Activated B cell treated with CpG ODN at 0.5 μM for 24 hours (primary cell): ENCODE measurements around the gene MB. TPM values are rescaled to one million over a fixed set of nuclear protein-coding genes. Genes with fewer than 3 reads are reported as not detected.

ENCODE experiments used
- ATAC-seq: fragments of 200-7000 bp; cut with Tn5 transposase; one replicate; pipeline ENCODE4 v1.10.0; 2021; ENCODE audit warnings: low read depth, mild to moderate bottlenecking, moderate library complexity
- CTCF ChIA-PET: fragments of 350-600 bp; sonication (Branson Sonifier 250); formaldehyde crosslinking; loops from one replicate; lab custom pipeline; 2021; ENCODE audit warnings: antibody characterized with exemption; lab: Charles Lee
- POLR2A ChIA-PET: fragments of 350-600 bp; sonication (Branson Sonifier 250); formaldehyde crosslinking; loops from one replicate; lab custom pipeline; 2021; ENCODE audit warnings: antibody characterized with exemption; lab: Charles Lee
- DNase-seq: peaks from one replicate; pipeline ENCODE4 v3.0.0; 2022
- H3K27ac Mint-ChIP-seq: one replicate; pipeline ENCODE4 v1.8.0; 2020; ENCODE audit warnings: mixed read lengths
- H3K27me3 Mint-ChIP-seq: one replicate; pipeline ENCODE4 v1.8.0; 2021; ENCODE audit warnings: mixed read lengths
- H3K36me3 Mint-ChIP-seq: one replicate; pipeline ENCODE4 v1.8.0; 2021; ENCODE audit warnings: low read depth, mixed read lengths
- H3K4me1 Mint-ChIP-seq: one replicate; pipeline ENCODE4 v1.8.0; 2021; ENCODE audit warnings: mixed read lengths
- H3K4me3 Mint-ChIP-seq: one replicate; pipeline ENCODE4 v1.8.0; 2020; ENCODE audit warnings: mild to moderate bottlenecking, mixed read lengths
- H3K9me3 Mint-ChIP-seq: one replicate; pipeline ENCODE4 v1.8.0; 2020; ENCODE audit warnings: mixed read lengths
- intact Hi-C: fragments of 100-400 bp; cut with micrococcal nuclease; formaldehyde crosslinking; loops from one replicate; pipeline ENCODE4 v1.15.1; 2024
- total RNA-seq: library from RNA; stranded (reverse); gene quantifications from 2 replicates; pipeline ENCODE4 v1.2.3, GENCODE V29; 2022
- TF ChIP-seq, protein P1 (sequence below): fragments of 200-600 bp; IDR thresholded peaks from one replicate; pipeline ENCODE4 v1.8.0; 2022; ENCODE audit warnings: antibody characterized with exemption, mild to moderate bottlenecking

MB gene
- total RNA-seq, 1 donor from 2014 or later = not detected

DNA sequence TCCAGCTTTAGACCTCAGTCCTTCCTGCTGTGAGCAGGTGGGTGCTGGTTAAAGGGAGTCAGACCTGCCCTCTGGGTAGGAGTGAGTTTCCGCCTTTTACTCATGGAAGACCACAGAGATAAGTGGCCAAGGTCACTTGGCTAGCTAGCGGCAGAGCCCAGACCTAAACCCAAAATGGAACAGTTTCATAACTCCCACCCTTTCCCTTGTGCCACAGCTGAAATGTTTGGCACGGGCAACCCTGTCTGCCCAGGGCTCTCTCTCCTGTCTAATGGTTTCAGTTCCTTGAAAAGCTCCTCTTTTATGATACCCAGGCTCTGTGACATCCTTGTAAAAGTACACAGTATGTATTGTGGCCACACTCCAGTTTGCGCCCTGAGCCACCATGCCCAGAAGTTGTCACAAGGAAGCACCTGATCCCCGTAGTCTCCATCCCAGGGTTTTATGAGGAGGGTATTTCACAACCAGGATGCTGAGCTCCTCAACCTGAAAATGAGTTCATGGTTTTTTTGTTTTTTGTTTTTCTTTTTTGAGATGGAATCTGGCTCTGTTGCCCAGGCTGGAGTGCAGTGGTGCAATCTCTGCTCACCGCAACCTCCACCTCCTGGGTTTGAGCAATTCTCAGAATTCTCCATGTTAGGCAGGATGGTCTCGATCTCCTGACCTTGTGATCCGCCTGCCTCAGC lies 5.1 kb downstream of the MB start:
- ATAC-seq = no peak
- TF ChIP-seq, protein P1, sequence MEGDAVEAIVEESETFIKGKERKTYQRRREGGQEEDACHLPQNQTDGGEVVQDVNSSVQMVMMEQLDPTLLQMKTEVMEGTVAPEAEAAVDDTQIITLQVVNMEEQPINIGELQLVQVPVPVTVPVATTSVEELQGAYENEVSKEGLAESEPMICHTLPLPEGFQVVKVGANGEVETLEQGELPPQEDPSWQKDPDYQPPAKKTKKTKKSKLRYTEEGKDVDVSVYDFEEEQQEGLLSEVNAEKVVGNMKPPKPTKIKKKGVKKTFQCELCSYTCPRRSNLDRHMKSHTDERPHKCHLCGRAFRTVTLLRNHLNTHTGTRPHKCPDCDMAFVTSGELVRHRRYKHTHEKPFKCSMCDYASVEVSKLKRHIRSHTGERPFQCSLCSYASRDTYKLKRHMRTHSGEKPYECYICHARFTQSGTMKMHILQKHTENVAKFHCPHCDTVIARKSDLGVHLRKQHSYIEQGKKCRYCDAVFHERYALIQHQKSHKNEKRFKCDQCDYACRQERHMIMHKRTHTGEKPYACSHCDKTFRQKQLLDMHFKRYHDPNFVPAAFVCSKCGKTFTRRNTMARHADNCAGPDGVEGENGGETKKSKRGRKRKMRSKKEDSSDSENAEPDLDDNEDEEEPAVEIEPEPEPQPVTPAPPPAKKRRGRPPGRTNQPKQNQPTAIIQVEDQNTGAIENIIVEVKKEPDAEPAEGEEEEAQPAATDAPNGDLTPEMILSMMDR = no peak
- H3K27me3 Mint-ChIP-seq = peaks cover 17% of the 10 kb centered on the region

DNA sequence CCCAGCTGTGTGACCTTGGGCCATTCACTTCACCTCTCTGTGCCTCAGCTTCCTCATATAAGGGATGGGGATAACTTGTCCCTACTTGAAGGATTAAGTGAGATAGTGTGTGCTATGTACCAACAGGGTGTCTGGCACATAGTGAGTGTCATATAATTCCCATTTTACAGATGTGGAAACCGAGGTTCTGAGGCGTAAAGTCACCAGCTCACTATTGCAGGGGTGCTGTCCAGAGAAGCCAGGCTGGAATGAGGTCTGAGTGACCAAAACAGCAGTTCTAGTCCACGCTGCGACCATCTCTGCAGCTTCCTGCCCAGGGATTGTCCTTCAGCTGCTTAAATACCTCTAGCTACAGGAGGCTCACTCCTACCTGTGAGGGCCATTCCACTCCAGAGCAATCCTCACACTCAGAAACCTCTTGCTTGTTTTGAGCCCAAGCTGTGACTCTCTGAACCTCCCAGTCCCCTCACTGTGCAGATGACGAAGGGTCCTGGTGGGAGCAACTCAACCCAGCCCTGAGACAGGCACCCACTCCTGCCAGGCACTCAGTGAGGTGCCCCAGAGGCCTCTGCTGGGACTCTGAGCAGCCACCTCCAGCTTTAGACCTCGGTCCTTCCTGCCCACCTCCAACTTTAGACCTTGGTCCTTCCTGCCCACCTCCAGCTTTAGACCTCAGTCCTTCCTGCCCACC lies 5.8 kb downstream of the MB start:
- H3K4me1 Mint-ChIP-seq = peaks cover 15% of the 10 kb centered on the region
- H3K27ac Mint-ChIP-seq = no peak overlapping the region
- no peaks in the 10 kb centered on the region for H3K9me3 Mint-ChIP-seq
- TF ChIP-seq, protein P1 = no peak
- intact Hi-C loops = no loop called here
- ATAC-seq (no peak), DNase-seq (no peak)
- H3K4me3 Mint-ChIP-seq = no peak overlapping the region
- H3K36me3 Mint-ChIP-seq = no peaks in the 10 kb centered on the region
- H3K27me3 Mint-ChIP-seq = peaks cover 19% of the 10 kb centered on the region
- POLR2A ChIA-PET = interaction anchor here (1.5 kb wide), 1 partner anchor 37 kb away, joined by 4 read pairs; the partner anchor contains the start of gene APOL6
- CTCF ChIA-PET = interaction anchor here (0.7 to 1.1 kb wide), 2 partner anchors 11 to 28 kb away, joined by 3 read pairs; no protein-coding TSS in a partner anchor

More for the DNA sequence above, 5.1 kb downstream of the MB start:
- peaks cover 15% of the 10 kb centered on the region for H3K4me1 Mint-ChIP-seq
- no peaks in the 10 kb centered on the region for H3K36me3 Mint-ChIP-seq
- intact Hi-C loops = no loop called here
- DNase-seq = no peak
- H3K9me3 Mint-ChIP-seq = no peaks in the 10 kb centered on the region
- POLR2A ChIA-PET = interaction anchor here (0.6 to 1.5 kb wide), 2 partner anchors 36 to 241 kb away, joined by 4 to 7 read pairs; partner anchors contain the start of gene APOL6
- CTCF ChIA-PET = interaction anchor here (1.1 kb wide), 1 partner anchor 29 kb away, joined by 3 read pairs; no protein-coding TSS in a partner anchor
- no peak overlapping the region for H3K4me3 Mint-ChIP-seq
- no peak overlapping the region for H3K27ac Mint-ChIP-seq

DNA sequence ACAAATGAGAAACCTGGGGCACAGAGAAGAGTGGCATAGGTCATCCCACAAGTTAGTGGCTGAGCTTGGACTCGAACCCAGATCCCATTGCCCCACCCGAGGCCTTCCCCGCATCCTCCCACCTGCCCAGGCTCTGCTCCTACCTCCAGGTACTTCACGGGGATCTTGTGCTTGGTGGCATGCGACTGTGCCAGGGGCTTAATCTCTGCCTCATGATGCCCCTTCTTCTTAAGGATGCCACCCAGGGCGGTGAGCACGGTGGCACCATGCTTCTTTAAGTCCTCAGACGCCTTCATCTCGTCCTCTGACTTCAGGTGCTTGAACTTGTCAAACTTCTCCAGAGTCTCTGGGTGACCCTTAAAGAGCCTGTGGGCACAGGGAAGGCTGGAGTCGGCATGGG lies 6.4 kb downstream of the MB start:
- CTCF ChIA-PET = interaction anchor here (0.7 kb wide), 1 partner anchor 11 kb away, joined by 3 read pairs; no protein-coding TSS in a partner anchor

DNA sequence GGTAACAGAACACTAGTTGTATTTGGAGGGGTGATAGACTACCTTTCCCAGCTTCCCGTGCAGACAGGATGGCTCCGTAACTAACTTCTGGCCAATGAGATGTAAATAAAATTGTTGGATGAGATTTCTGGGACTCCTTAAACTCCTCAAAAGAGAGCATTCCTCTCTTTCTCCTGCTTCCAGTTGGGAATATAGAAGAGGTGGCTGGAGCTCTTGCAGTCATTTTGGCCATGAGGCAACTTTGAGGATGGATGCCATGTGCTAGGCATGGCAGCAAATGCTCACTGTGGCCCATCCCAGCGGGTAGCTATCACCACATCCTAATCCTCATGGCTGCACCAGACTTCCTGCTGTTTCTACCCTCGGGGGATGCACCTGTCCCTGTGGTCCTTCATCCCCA lies 7.4 kb downstream of the MB start:
- ATAC-seq (no peak), DNase-seq (no peak)
- ChIA-PET POLR2A (no interaction called here), CTCF (no interaction called here)
- peaks cover 28% of the 10 kb centered on the region for H3K27me3 Mint-ChIP-seq
- no peak overlapping the region for H3K27ac Mint-ChIP-seq
- TF ChIP-seq, protein P1 = no peak
- intact Hi-C loops = no loop called here
- H3K9me3 Mint-ChIP-seq = no peaks in the 10 kb centered on the region
- peaks cover 15% of the 10 kb centered on the region for H3K4me1 Mint-ChIP-seq
- no peak overlapping the region for H3K4me3 Mint-ChIP-seq
- H3K36me3 Mint-ChIP-seq = no peaks in the 10 kb centered on the region

More for the DNA sequence above, 6.4 kb downstream of the MB start:
- Mint-ChIP-seq H3K36me3 (no peaks in the 10 kb centered on the region), H3K4me3 (no peak overlapping the region), H3K27ac (no peak overlapping the region), H3K9me3 (no peaks in the 10 kb centered on the region), H3K4me1 (peaks cover 15% of the 10 kb centered on the region), H3K27me3 (peaks cover 23% of the 10 kb centered on the region)
- DNase-seq (no peak), ATAC-seq (no peak)
- TF ChIP-seq, protein P1 = no peak
- intact Hi-C loops = no loop called here
- POLR2A ChIA-PET = interaction anchor here (1.5 kb wide), 1 partner anchor 38 kb away, joined by 4 read pairs; the partner anchor contains the start of gene APOL6

DNA sequence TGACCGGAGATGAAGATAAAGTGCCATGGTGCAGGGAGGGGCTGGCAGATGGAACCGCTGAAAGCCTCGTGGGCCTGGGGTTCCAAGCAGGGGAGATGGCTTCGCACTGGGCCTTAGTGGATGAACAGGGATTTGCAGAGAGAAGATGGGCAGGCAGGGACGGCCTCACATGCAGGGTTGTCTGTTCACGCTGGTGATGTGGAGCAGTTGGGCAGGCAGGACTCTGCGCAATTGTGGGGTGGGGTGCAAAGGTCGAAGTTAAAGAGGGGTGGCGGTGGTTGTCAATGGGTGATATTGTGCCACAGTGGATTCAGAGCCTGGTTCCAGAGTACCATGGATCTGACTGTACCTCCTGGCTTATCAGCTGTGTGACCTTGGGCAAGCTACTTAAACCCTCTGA lies 7.9 kb downstream of the MB start:
- no peak overlapping the region for H3K4me3 Mint-ChIP-seq
- ATAC-seq (no peak), DNase-seq (no peak)
- H3K9me3 Mint-ChIP-seq = no peaks in the 10 kb centered on the region
- H3K27me3 Mint-ChIP-seq = peaks cover 29% of the 10 kb centered on the region
- CTCF ChIA-PET = no interaction called here
- H3K27ac Mint-ChIP-seq = no peak overlapping the region
- peaks cover 15% of the 10 kb centered on the region for H3K4me1 Mint-ChIP-seq
- TF ChIP-seq, protein P1 = no peak
- intact Hi-C loops = no loop called here
- no peaks in the 10 kb centered on the region for H3K36me3 Mint-ChIP-seq
- POLR2A ChIA-PET = no interaction called here
